Chondrocyte (in vitro differentiated cells): Measurements from ENCODE around the gene KCNQ1OT1. TPM values are rescaled to one million over a fixed set of nuclear protein-coding genes. Genes with fewer than 3 reads are reported as not detected.
A peak's percentile ranks its signal among the peaks of the same experiment; 100 is the strongest.

Experiments used
- DNase-seq: peaks from one replicate; pipeline ENCODE4 v3.0.0; 2021; ENCODE audit warnings: mixed read lengths, low spot score
- H3K27ac Mint-ChIP-seq: one replicate; pipeline ENCODE4 v1.8.0; 2021; ENCODE audit warnings: mild to moderate bottlenecking, moderate library complexity, mixed read lengths; ENCODE audit not compliant: unreplicated experiment
- H3K27me3 Mint-ChIP-seq: 2 replicates; pipeline ENCODE4 v1.8.0; 2021; ENCODE audit warnings: low read depth, mixed read lengths
- H3K36me3 Mint-ChIP-seq: 2 replicates; pipeline ENCODE4 v1.8.0; 2021; ENCODE audit warnings: low read depth, mixed read lengths
- H3K4me1 Mint-ChIP-seq: 2 replicates; pipeline ENCODE4 v1.8.0; 2021; ENCODE audit warnings: low read depth, mild to moderate bottlenecking, mixed read lengths
- H3K4me3 Mint-ChIP-seq: one replicate; pipeline ENCODE4 v1.8.0; 2021; ENCODE audit warnings: mild to moderate bottlenecking, moderate library complexity, mixed read lengths; ENCODE audit not compliant: unreplicated experiment
- H3K9me3 Mint-ChIP-seq: 2 replicates; pipeline ENCODE4 v1.8.0; 2021; ENCODE audit warnings: low read depth, mixed read lengths
- CTCF ChIP-seq: fragments of 200-600 bp; sonication (generic); IDR thresholded peaks from 2 replicates; pipeline ENCODE4 v1.5.0; 2021; ENCODE audit warnings: antibody characterized with exemption, mild to moderate bottlenecking, moderate library complexity
- total RNA-seq: library from RNA; stranded (reverse); gene quantifications from 3 replicates; pipeline ENCODE4 v1.2.1, GENCODE V29; 2021

KCNQ1OT1 gene
- total RNA-seq, 1 donor from 2014 or later, result 2.5 TPM

- DNase-seq, result peak; percentile 69
- no peaks in the 10 kb centered on the region for H3K9me3 Mint-ChIP-seq
- H3K4me1 Mint-ChIP-seq, result peaks cover 15% of the 10 kb centered on the region
- no peaks in the 10 kb centered on the region for H3K36me3 Mint-ChIP-seq
- no peak overlapping the region for H3K27ac Mint-ChIP-seq
- peaks cover 3% of the 10 kb centered on the region for H3K27me3 Mint-ChIP-seq
- TF ChIP-seq CTCF, result no peak
- H3K4me3 Mint-ChIP-seq, result no peak overlapping the region
Measured at GRCh38 chr11:2746401-2747247, 46.8 kb upstream of the KCNQ1OT1 start.

- Mint-ChIP-seq H3K27me3 (peaks cover 3% of the 10 kb centered on the region), H3K4me3 (no peak overlapping the region), H3K36me3 (no peaks in the 10 kb centered on the region), H3K9me3 (no peaks in the 10 kb centered on the region), H3K27ac (no peak overlapping the region), H3K4me1 (peaks cover 17% of the 10 kb centered on the region)
- peak; percentile 65 for DNase-seq
- TF ChIP-seq CTCF, result no peak
Measured at GRCh38 chr11:2745511-2745910, 45.7 kb upstream of the KCNQ1OT1 start.

- H3K4me1 Mint-ChIP-seq, result peaks cover 14% of the 10 kb centered on the region
- H3K27ac Mint-ChIP-seq, result no peak overlapping the region
- H3K36me3 Mint-ChIP-seq, result no peaks in the 10 kb centered on the region
- DNase-seq, result peak; percentile 52
- no peaks in the 10 kb centered on the region for H3K9me3 Mint-ChIP-seq
- peaks cover 3% of the 10 kb centered on the region for H3K27me3 Mint-ChIP-seq
- no peak overlapping the region for H3K4me3 Mint-ChIP-seq
- TF ChIP-seq CTCF, result no peak
Measured at GRCh38 chr11:2744166-2744565, 44.4 kb upstream of the KCNQ1OT1 start.

GRCh38 chr11:2743427-2744110, 43.8 kb upstream of the KCNQ1OT1 start:
- TF ChIP-seq CTCF, result no peak
- H3K9me3 Mint-ChIP-seq, result no peaks in the 10 kb centered on the region
- no peak overlapping the region for H3K4me3 Mint-ChIP-seq
- no peaks in the 10 kb centered on the region for H3K36me3 Mint-ChIP-seq
- DNase-seq, result peak; percentile 68
- H3K27ac Mint-ChIP-seq, result no peak overlapping the region
- peaks cover 3% of the 10 kb centered on the region for H3K27me3 Mint-ChIP-seq
- peaks cover 14% of the 10 kb centered on the region for H3K4me1 Mint-ChIP-seq

- no peak overlapping the region for H3K4me3 Mint-ChIP-seq
- H3K4me1 Mint-ChIP-seq, result peaks cover 17% of the 10 kb centered on the region
- peak; percentile 65 for DNase-seq
- no peak overlapping the region for H3K27ac Mint-ChIP-seq
- H3K36me3 Mint-ChIP-seq, result no peaks in the 10 kb centered on the region
- no peaks in the 10 kb centered on the region for H3K9me3 Mint-ChIP-seq
- TF ChIP-seq CTCF, result no peak
- peaks cover 3% of the 10 kb centered on the region for H3K27me3 Mint-ChIP-seq
Measured at GRCh38 chr11:2742611-2743426, 43.0 kb upstream of the KCNQ1OT1 start.
